Activated naive CD8-positive, alpha-beta T cell treated with anti-CD3 and anti-CD28 coated beads, Interleukin-2, amount 50 U/mL, for 16 hours (primary cell): ENCODE measurements around the gene TLL2.

Experiments used
- DNase-seq: peaks from one replicate; pipeline ENCODE4 v3.0.0-alpha.2; 2020; ENCODE audit warnings: low read depth, low spot score

The TLL2 gene

GRCh38 chr10:96324447-96324846, 189.3 kb downstream of the TLL2 start:
- no peak for DNase-seq

DNA sequence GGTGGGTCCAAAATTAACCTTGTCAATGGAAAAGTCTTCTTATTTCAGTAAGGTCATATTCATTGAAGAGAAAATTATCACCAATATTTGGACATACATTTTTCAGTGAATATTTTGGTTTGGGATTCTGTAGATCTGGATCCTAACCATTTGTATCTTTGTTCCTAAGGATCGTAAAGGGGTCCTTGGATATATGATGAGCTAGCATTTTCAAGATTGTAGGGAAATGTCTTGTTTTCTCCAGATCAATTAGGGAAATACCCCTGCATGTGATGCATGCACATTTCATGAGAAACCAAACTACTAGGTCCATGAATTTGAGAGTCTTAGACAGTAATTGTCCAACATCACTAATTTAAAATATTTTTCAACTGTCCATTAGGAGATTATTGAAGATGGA, 191.5 kb downstream of the TLL2 start:
- no peak for DNase-seq

DNA sequence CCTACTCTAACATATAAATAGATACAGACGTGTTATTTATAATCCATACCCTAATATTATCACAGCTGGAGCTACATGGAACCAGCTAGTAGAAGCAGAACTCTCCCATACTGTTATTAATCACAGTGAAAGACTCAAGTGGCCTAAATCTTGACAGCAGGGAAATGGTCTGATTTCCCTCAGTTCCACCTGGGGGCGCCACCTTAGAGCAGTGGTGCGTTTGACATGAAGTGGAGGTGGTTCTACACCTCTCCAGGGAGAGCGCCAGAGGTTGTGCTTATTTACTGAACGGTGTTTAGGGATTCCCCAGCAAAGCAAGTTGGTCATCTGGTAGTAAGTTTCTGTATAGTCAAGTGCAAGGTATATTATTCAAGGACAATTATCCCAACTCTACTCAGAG, 191.9 kb downstream of the TLL2 start:
- no peak for DNase-seq

- DNase-seq = no peak
These were observed 193.8 kb downstream of the TLL2 start for GRCh38 chr10:96319754-96320474.

DNA sequence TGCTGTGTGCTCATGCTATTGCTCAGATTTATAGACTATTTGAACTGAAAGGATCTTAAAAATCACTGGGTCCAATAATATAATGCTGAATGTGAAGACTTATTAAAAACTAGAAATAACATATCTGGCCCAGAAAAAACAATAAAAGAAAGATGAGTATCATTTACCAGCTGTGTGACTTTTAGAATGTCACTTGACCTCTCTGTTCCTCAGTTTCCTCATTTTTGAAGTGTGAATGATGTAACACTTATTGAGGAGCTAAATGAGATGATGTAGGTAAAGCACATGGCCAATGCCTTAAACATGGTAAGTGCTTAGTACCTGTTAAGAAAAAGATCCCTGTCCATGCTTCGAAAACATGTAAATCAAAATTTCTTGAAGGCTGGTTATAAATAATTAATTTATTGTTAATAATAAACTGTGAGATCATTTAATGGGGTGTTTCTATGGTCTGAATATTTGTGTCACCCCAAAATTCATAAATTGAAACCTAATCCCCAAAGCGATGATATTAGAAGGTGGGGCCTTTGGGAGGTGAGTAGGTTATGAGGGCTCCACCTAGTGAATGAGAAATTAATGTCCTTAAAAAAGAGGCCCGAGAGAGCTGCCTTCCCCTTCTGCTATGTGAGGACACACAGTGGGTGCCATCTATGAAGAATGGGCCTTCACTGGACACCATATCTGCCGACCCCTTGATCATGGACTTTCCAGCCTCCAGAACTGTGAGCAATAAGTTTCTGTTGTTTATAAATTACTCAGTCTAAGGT, 196.5 kb downstream of the TLL2 start:
- no peak for DNase-seq
